PFSK-1 (cell line): ENCODE measurements around the gene ZNF319.

Experiments used
- FOXP2 ChIP-seq: optimal IDR thresholded peaks from 2 replicates; pipeline ENCODE3; 2011; ENCODE audit warnings: borderline replicate concordance, control low read depth, inconsistent platforms; ENCODE audit not compliant: insufficient read depth; ENCODE audit errors: extremely low read length, extremely low read depth
- POLR2AphosphoS5 ChIP-seq: IDR thresholded peaks from 2 replicates; pipeline ENCODE4 v1.6.1; 2012; ENCODE audit warnings: low read depth, mild to moderate bottlenecking, control low read depth, low read length, moderate library complexity
- REST ChIP-seq, 2 experiments: IDR thresholded peaks; 2 replicates each; pipeline versions ENCODE4 v1.6.1 to v1.8.0; 2011 to 2012; ENCODE audit warnings: low read depth in 2 of 2, low read length in 2 of 2, control low read depth in 1 of 2, inconsistent platforms in 1 of 2, mild to moderate bottlenecking in 1 of 2, moderate library complexity in 1 of 2; ENCODE audit not compliant: insufficient read depth in 1 of 2
- SIN3A ChIP-seq: IDR thresholded peaks from 2 replicates; pipeline ENCODE4 v1.6.1; 2012; ENCODE audit warnings: mild to moderate bottlenecking, low read length, moderate library complexity, borderline replicate concordance; ENCODE audit not compliant: insufficient read depth
- TAF1 ChIP-seq: IDR thresholded peaks from 2 replicates; pipeline ENCODE4 v1.6.1; 2012; ENCODE audit warnings: low read length, control low read depth, borderline replicate concordance; ENCODE audit not compliant: insufficient read depth

ZNF319 gene

GRCh38 chr16:58010886-58011285, 10.4 kb upstream of the ZNF319 start:
- TF ChIP-seq REST (IDR thresholded peaks at IDR 0.05; ENCODE audit: insufficient read depth in 1 of 2, low read depth in 2 of 2, low read length in 2 of 2), result no peak
- TF ChIP-seq POLR2AphosphoS5, result no peak
- no peak for TF ChIP-seq TAF1
- TF ChIP-seq FOXP2, result no peak
- no peak for TF ChIP-seq SIN3A

GRCh38 chr16:58009856-58010416, 9.5 kb upstream of the ZNF319 start:
- TF ChIP-seq REST (IDR thresholded peaks at IDR 0.05; ENCODE audit: insufficient read depth in 1 of 2, low read depth in 2 of 2, low read length in 2 of 2) (no peak), FOXP2 (no peak), TAF1 (no peak), SIN3A (no peak), POLR2AphosphoS5 (no peak)

- TF ChIP-seq TAF1, result no peak
- no peak for TF ChIP-seq FOXP2
- TF ChIP-seq POLR2AphosphoS5, result no peak
- no peak for TF ChIP-seq REST (IDR thresholded peaks at IDR 0.05; ENCODE audit: insufficient read depth in 1 of 2, low read depth in 2 of 2, low read length in 2 of 2)
- no peak for TF ChIP-seq SIN3A
Measured at GRCh38 chr16:58002936-58003335, 2.5 kb upstream of the ZNF319 start.

GRCh38 chr16:58002416-58002800, 1.9 kb upstream of the ZNF319 start:
- no peak for TF ChIP-seq FOXP2
- no peak for TF ChIP-seq TAF1
- no peak for TF ChIP-seq SIN3A
- TF ChIP-seq POLR2AphosphoS5, result no peak
- no peak for TF ChIP-seq REST (IDR thresholded peaks at IDR 0.05; ENCODE audit: insufficient read depth in 1 of 2, low read depth in 2 of 2, low read length in 2 of 2)
